T-helper 1 cell treated with Interleukin-12 subunit alpha and Interleukin-12 subunit beta and Interleukin-4 antibody, amounts not matched to agents 30 μg/mL and 1 μg/mL, for 36 hours (primary cell): ENCODE data around the gene THSD4.

ENCODE experiments used
- H3K27ac Mint-ChIP-seq: one replicate; pipeline ENCODE4 v1.8.0; 2021; ENCODE audit warnings: mild to moderate bottlenecking, mixed read lengths
- H3K27me3 Mint-ChIP-seq: one replicate; pipeline ENCODE4 v1.8.0; 2021; ENCODE audit warnings: low read depth, mixed read lengths
- H3K36me3 Mint-ChIP-seq: one replicate; pipeline ENCODE4 v1.8.0; 2021; ENCODE audit warnings: low read depth, mixed read lengths
- H3K4me1 Mint-ChIP-seq: one replicate; pipeline ENCODE4 v1.8.0; 2021; ENCODE audit warnings: low read depth, mixed read lengths
- H3K4me3 Mint-ChIP-seq: one replicate; pipeline ENCODE4 v1.8.0; 2021; ENCODE audit warnings: mild to moderate bottlenecking, moderate library complexity, mixed read lengths
- H3K9me3 Mint-ChIP-seq: one replicate; pipeline ENCODE4 v1.8.0; 2021; ENCODE audit warnings: mixed read lengths

THSD4 gene

DNA sequence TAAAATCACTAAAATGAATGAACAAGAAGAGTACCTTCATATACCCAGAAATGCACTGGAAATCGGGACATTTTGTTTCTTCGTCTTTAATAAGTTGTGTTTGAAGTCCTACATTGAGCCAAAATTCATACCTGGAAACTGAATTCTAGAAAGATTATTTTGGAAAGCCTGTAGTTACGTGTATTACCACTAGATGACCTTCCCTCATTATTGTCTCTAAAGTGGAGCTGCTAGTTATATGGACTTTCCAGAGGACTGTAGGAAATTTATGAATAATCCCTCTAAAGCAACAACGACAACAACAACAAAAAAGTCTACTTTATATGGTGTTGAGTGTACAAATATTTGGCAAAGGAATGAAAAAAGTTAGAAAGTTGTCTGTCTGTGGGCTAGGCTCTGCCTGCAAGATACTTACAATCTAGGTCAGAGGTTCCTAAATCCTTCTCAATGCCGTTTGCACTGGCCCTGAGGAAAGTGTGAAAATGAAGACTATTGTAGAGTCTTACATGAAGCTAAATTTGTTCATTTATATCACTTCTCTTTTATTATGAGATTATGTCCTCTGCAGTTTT, 460.3 kb downstream of the THSD4 start:
- Mint-ChIP-seq H3K4me1 (no peaks in the 10 kb centered on the region), H3K27ac (no peak overlapping the region), H3K36me3 (no peaks in the 10 kb centered on the region), H3K27me3 (peaks cover 19% of the 10 kb centered on the region), H3K4me3 (no peak overlapping the region), H3K9me3 (no peaks in the 10 kb centered on the region)

DNA sequence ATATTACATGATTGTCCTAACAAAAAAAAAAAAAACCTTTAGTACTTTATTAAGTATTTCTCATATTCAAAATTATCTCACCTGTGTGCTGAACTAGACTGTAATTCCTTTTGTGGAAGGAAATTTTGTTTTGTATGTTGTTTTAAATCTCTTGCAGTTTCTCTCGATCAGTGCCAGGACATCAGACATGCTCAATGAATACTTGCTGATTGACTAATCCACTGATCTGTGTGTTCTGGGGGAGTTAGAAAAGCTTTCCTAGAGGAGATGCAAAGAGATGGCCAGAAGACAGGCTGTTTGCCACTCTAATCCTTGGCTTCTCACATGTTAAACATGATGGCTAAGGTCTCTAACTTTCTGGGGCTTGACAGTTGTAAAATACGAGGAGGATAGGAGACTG, 461.8 kb downstream of the THSD4 start:
- Mint-ChIP-seq H3K36me3 (no peaks in the 10 kb centered on the region), H3K27ac (no peak overlapping the region), H3K4me3 (no peak overlapping the region), H3K27me3 (peaks cover 19% of the 10 kb centered on the region), H3K4me1 (no peaks in the 10 kb centered on the region), H3K9me3 (no peaks in the 10 kb centered on the region)

DNA sequence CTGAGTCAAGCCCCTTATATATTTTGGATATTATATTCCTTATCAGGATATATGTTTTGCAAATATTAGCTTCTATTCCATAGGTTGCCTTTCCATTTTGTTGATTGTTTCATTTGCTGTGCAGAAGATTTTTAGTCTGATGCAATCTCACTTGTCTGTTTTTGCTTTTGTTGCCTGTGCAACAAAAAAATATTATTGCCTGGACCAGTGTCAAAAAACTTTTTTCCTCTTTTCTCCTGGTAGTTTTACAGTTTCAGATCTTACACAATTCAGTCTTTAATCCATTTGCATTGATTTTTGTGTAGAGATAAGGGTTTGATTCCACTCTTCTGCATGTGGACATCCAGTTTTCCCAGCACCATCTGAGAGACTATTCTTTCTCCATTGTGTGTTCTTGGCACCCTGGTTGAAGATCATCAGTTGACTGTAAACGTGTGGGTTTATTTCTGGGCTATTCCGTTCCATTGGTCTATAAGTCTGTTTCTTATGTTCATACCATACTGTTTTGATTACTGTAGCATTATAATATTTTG, 466.2 kb downstream of the THSD4 start:
- Mint-ChIP-seq H3K9me3 (peaks cover 9% of the 10 kb centered on the region), H3K4me1 (no peaks in the 10 kb centered on the region), H3K36me3 (no peaks in the 10 kb centered on the region), H3K27me3 (no peaks in the 10 kb centered on the region), H3K27ac (no peak overlapping the region), H3K4me3 (no peak overlapping the region)

DNA sequence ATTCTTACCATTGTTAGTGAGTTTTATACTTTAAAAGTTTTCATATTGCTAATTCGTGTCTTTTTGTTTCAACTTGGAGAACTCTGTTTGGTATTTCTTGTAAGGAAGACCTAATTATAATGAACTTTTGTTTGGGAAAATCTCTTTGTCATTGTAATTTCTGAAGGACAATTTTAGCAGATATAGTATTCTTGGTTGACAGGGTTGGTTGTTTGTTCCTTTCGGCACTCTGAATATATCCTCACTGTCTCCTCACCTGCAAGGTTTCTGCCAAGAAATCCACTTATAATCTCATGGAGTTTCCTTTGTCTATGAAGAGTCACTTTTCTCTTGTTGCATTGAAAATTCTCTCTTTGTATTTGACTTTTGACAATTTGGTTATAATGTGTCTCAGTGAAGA, 469.9 kb downstream of the THSD4 start:
- no peaks in the 10 kb centered on the region for H3K36me3 Mint-ChIP-seq
- H3K27me3 Mint-ChIP-seq = no peaks in the 10 kb centered on the region
- H3K4me1 Mint-ChIP-seq = no peaks in the 10 kb centered on the region
- H3K9me3 Mint-ChIP-seq = peaks cover 9% of the 10 kb centered on the region
- H3K4me3 Mint-ChIP-seq = no peak overlapping the region
- no peak overlapping the region for H3K27ac Mint-ChIP-seq

DNA sequence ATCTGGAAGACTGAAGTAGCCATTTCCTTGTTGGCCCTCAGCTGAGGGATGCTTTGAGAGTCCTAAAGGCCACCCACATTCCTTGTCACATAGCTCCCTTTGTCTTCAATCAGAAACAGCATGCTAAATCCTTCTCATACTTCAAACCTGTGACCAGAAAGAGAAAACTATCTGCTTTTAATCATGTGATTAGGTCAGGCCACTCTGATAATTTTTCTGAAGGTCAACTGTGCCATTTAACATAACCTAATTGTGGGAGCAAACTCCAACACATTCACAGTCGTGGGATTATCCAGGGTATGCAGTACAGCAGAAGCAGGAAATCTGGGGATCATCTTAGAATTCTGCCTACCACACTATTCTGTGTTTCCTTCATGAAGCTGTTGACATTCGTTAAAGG, 471.2 kb downstream of the THSD4 start:
- H3K9me3 Mint-ChIP-seq = peaks cover 9% of the 10 kb centered on the region
- no peaks in the 10 kb centered on the region for H3K27me3 Mint-ChIP-seq
- H3K4me3 Mint-ChIP-seq = no peak overlapping the region
- H3K27ac Mint-ChIP-seq = no peak overlapping the region
- no peaks in the 10 kb centered on the region for H3K4me1 Mint-ChIP-seq
- H3K36me3 Mint-ChIP-seq = no peaks in the 10 kb centered on the region

DNA sequence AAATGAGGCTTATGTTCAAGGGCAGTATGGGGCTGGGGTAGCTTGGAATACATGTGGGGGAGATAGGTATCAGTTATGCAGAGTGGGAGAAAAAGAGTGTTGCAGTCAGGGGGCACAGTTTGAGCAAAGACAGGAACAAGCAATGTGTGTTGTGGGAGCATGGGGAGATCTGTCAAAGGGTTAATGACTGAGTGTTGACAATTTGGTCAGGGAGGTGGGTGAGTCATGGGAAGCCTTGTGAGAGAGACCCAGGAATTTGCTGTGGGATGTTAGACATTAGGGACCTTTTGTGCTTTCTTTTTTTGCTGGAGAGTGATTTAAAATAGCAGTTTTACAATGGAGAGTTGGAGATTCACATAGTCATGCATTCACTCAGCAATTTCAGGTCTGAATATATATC, 473.5 kb downstream of the THSD4 start:
- Mint-ChIP-seq H3K36me3 (no peaks in the 10 kb centered on the region), H3K4me1 (no peaks in the 10 kb centered on the region), H3K4me3 (no peak overlapping the region), H3K27me3 (no peaks in the 10 kb centered on the region), H3K9me3 (peaks cover 9% of the 10 kb centered on the region), H3K27ac (no peak overlapping the region)

DNA sequence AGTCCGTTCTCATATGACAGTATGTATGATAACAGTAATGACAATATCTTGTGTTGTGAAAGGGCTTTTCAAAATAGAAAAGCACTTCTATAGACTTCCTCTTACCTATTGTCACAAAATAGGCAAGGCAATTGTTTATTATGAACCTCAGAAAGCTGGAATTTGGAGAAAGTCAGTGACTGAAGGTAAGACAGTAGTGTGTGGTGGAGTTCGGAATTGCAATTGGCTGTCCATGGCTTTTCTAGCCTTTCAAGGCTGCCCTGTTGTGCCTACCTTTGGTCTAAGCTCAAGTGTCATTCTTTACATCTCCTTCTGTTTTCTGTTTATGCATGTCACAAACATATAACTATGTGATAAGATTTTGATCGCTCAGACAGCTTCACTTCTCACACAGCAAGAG, 475.8 kb downstream of the THSD4 start:
- Mint-ChIP-seq H3K9me3 (no peaks in the 10 kb centered on the region), H3K27ac (no peak overlapping the region), H3K4me1 (no peaks in the 10 kb centered on the region), H3K36me3 (no peaks in the 10 kb centered on the region), H3K4me3 (no peak overlapping the region), H3K27me3 (no peaks in the 10 kb centered on the region)

DNA sequence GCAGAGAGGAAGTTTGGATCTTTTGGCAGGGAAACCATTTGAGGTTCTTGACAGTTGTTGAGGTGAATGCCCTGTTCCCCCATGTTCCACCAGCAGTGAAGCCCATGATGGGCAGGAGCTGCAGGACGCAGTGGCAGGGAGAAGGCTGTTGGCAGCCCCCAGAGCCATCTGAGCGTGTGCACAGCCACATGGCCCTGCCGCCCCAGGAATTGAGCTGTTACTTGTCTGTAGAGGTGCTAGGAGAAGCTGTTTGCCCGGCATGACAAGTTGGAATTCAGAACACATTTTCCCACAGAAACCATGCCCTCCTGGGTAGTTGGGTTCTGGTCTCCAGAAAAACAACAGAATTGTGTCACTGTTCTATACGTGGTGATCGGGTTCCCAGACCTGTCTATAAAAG, 476.9 kb downstream of the THSD4 start:
- Mint-ChIP-seq H3K4me1 (no peaks in the 10 kb centered on the region), H3K36me3 (no peaks in the 10 kb centered on the region), H3K9me3 (no peaks in the 10 kb centered on the region), H3K27me3 (no peaks in the 10 kb centered on the region), H3K4me3 (no peak overlapping the region), H3K27ac (no peak overlapping the region)

DNA sequence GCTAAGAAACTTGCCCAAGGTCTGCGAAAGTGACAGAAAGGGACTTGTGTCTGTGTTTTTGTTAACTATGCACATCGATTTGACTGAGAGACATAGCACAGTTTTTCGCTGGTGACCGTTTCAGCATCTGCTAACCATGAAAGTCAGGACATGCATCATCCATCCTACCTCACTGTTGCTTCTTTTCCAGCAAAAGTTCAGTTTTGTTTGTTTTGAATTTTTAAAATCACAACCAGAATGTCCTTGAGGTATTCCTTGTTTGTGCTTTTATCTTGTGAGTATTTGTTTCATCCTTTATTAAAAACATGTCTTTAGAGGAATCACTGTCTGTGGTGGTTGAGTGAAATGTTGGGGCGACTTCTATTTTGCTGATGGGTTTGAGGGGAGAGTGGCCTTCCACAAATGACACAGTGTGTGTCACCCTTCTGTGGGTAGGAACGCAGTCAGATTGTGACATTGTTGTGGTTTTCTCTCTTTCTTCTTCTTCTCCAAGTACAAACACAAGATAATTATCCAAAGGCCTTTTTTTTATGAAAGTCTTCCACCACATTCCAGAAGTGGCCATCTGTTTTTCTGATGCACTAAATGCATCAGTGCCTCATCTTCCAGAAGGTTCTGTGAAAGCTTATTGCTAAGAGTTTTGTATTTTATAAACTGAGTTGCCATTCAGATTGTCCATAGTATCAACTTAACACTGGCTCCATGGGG, 480.7 kb downstream of the THSD4 start:
- Mint-ChIP-seq H3K27ac (no peak overlapping the region), H3K27me3 (no peaks in the 10 kb centered on the region), H3K9me3 (no peaks in the 10 kb centered on the region), H3K4me3 (no peak overlapping the region), H3K36me3 (no peaks in the 10 kb centered on the region), H3K4me1 (no peaks in the 10 kb centered on the region)

DNA sequence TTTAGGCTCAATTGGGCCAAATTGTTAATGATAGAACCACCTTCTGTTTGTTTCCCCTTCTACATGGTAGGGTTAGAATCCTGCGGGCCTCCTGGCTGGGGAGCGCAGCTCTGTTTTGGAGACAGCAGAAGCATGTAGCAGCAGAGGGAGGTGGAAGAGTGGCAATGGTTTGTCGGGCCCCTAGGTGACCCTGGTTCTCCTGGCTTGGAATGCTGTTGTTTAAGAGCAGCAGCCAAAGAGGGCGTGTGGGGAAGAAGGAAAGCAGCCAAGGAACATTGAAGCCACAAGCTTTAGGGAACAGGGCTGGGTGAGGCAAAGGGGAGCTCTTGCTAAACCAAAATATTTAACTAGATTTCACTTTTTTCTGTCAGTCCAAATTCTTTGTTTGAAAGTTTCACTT, 481.4 kb downstream of the THSD4 start:
- Mint-ChIP-seq H3K27me3 (no peaks in the 10 kb centered on the region), H3K36me3 (no peaks in the 10 kb centered on the region), H3K4me1 (no peaks in the 10 kb centered on the region), H3K9me3 (no peaks in the 10 kb centered on the region), H3K4me3 (no peak overlapping the region), H3K27ac (no peak overlapping the region)

DNA sequence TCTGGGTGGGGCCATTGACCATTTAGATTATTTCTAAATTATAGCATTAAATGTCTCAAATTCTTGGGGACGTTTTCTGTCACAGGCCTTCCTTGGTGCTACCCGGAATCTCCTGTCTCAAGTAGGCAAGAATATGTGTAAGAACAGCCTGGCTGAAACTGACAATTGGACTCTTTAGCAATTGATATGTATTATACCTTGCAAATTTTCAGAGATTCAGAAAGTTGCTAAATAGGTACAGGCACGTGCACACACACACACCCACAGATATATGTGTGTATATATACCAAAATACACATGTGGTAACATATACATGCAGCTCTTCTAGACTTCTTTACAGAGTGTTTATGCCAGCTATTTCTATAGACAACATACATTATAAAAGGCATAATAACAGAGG, 481.9 kb downstream of the THSD4 start:
- H3K27ac Mint-ChIP-seq = no peak overlapping the region
- H3K9me3 Mint-ChIP-seq = no peaks in the 10 kb centered on the region
- H3K36me3 Mint-ChIP-seq = no peaks in the 10 kb centered on the region
- H3K27me3 Mint-ChIP-seq = no peaks in the 10 kb centered on the region
- no peak overlapping the region for H3K4me3 Mint-ChIP-seq
- H3K4me1 Mint-ChIP-seq = no peaks in the 10 kb centered on the region

DNA sequence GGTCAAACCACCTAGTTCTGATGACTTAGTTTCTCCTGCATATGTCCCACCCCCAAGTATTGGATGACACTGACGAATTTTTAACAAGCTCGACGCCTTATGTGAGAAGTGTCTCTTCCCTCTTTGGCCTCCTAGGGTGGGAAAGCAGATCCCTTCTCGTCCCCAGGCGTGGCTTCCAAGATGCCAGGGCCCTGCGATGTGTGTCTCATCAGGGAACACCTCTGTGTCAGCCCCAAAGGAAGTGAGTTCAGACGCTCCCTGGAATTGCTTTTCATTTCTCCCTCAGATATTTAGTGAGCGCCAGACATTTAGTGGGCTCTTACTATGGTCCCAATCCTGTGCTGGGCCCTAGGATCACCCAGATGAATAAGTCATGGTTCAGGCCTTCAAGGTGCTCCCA, 482.4 kb downstream of the THSD4 start:
- Mint-ChIP-seq H3K27ac (no peak overlapping the region), H3K4me1 (no peaks in the 10 kb centered on the region), H3K4me3 (no peak overlapping the region), H3K27me3 (no peaks in the 10 kb centered on the region), H3K9me3 (no peaks in the 10 kb centered on the region), H3K36me3 (no peaks in the 10 kb centered on the region)

DNA sequence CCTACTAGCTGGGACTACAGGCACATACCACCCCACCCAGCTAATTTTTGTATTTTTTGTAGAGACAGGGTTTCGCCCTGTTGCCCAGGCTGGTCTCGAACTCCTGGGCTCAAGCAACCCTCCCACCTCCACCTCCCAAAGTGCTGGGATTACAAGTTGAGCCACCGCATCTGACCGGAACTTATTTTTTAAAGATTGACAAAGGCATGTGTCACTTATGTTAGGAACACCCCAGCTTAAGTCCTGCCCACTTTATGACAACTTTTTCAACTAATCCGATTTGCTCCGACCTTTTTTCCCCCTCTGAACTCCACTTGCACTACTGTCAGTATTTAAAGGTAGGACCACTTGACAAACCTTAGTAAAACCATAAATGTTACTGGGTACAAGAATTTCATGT, 483.5 kb downstream of the THSD4 start:
- Mint-ChIP-seq H3K4me1 (no peaks in the 10 kb centered on the region), H3K27me3 (no peaks in the 10 kb centered on the region), H3K4me3 (no peak overlapping the region), H3K27ac (no peak overlapping the region), H3K9me3 (no peaks in the 10 kb centered on the region), H3K36me3 (no peaks in the 10 kb centered on the region)

DNA sequence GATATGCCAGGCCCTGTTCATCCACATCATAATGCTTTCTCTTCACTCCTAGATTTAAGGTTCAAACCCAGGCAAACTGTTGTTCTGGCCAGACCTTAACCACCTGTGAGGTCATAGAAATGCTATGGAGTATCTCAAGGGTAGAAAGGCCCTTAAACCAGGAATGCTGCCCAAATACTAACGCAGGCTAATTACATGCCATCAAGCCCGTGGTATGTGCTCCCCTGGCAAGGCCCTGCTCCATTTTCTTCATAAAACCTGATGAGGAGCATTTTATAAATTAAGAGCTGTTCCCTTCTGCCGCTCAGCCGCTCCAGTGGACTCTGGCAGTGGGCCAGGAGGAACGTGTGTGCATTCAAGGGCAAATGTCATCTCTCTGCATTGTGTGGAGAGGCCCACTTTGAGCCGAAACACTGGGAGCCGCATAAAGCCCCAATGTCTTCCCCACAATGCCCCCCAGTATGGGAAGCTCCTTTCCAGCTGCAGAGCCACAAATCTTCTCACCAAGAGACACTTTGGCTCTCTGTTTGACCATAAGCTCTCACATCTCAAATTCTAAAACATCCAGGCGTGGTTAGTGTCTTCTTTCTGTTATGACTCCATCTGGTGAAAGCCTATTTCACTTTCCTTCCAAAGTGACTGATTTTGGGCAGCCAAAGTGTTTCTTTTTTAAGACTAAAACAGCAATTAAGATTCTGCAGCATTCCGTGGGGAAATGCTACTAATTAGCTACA, 484.3 kb downstream of the THSD4 start:
- H3K4me1 Mint-ChIP-seq = no peaks in the 10 kb centered on the region

DNA sequence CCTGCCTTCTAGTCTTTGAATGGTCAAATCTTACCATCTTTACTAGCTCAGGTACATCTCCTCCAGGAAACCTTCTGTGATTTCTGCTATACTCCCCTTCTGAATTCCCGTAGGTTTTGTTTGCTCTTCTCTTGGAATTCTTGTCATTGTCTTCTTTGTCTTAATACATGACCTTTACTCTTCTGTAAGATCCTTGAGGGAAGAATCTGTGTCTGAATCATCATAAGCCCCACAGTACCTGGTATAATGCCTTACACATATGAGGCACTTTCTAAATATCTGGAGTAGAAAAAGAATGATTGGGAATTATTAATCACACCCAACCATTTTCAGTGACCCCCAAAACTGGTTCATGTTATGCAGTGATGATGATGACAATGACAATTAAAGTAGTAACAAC, 485.0 kb downstream of the THSD4 start:
- no peaks in the 10 kb centered on the region for H3K36me3 Mint-ChIP-seq
- no peak overlapping the region for H3K27ac Mint-ChIP-seq
- H3K9me3 Mint-ChIP-seq = no peaks in the 10 kb centered on the region
- H3K4me1 Mint-ChIP-seq = no peaks in the 10 kb centered on the region
- H3K4me3 Mint-ChIP-seq = no peak overlapping the region
- H3K27me3 Mint-ChIP-seq = no peaks in the 10 kb centered on the region

More for the DNA sequence above, 484.3 kb downstream of the THSD4 start:
- no peak overlapping the region for H3K4me3 Mint-ChIP-seq
- no peak overlapping the region for H3K27ac Mint-ChIP-seq
- H3K9me3 Mint-ChIP-seq = no peaks in the 10 kb centered on the region
- no peaks in the 10 kb centered on the region for H3K36me3 Mint-ChIP-seq
- H3K27me3 Mint-ChIP-seq = no peaks in the 10 kb centered on the region
